HG02642 (cell line): ENCODE data around the gene OR5B17.
"Not testable (repeated sequence)": the region's sequence is repeated elsewhere in the genome, so short reads cannot be mapped to it uniquely, and the experiment has no call there.

ENCODE experiments used
- ATAC-seq: cut with Tn5 transposase; IDR thresholded peaks from one replicate; pipeline ENCODE4 v1.9.1; 2021; ENCODE audit warnings: mild to moderate bottlenecking; ENCODE audit not compliant: unreplicated experiment, poor library complexity

The OR5B17 gene

DNA sequence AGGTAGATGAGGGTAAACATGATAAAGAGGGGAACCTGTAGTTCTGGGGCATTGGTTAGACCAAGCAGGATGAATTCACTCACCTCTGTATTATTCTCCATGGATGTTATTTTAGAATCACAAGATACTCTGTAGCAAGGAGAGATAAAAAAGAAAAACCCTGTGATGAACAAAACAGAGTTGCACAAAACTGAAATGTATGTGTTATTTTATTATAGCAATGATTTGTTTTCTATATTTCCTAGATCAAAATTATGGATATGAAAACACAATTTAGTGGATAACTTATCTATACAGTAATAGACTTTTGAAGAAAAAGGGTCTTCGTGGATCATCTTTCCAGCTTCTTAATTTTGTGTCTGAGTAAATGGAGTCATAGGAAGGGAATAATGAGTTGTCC, at the start of gene OR5B17:
OR5B17 (minus strand) TSS at position 101 of the 400 bp plus-strand sequence; CDS start at position 101, 0 bp downstream.
- ATAC-seq = no peak

DNA sequence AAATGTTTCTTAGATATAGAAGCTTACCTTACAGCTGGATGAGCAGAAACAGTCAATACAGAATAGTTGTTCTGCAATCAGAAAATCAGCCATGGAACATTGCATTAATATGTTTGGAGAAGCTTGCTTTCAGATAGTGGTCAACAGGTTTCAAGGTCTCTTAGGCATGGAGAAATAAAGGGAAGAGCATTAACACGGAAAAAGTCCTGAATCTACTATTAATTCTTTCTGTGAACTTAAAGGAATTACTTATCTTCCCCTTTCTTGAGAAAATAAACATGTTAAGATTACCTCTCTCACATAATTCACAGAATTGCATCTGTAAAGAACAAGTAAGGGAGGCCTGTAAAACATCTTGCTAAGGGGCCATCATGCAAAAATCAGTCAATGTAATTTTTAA, 47.9 kb upstream of the OR5B17 start, which contains the start of gene OR5B3:
OR5B3 (minus strand) TSS at position 101 of the 400 bp plus-strand sequence. CDS start 3,465 bp downstream, outside the sequence.
- ATAC-seq = no peak

DNA sequence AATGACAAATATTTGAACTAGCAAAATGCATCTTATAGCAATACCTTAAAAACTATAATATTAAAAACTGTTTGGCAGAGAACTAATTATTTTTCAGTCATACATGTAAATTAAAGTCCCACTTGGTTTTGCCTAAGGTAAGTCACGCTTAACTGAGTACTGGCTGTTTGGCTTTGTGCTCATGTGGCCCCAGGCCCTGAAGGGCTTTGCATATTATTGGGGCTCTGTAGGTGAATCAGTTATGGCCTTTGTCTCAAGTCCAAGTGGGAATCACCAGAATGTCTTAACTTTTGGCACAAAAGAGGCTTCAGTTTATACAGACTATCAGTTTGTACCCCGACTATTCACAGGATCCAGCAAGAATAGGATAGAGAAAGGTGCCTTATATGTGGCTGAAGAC, 40.8 kb upstream of the OR5B17 start:
- not testable (repeated sequence) for ATAC-seq

DNA sequence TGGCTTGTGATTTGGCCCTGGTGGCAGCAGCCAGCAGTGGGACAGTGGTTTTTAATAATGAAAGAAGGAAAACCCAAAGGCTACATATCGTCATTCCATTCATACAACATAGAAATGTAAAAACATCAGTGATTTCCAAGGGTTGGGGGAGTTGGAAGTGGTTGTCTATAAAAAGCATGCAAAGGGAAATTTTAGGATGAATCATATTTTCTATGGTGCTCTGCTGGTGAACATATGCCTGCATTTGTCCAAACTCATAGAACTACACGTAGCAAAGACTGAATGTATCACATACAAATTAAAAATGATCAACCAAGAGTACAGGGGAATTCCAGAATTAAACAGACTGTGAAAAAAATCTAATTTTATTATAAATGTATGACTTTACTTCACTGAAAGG, 36.7 kb upstream of the OR5B17 start:
- ATAC-seq = no peak

DNA sequence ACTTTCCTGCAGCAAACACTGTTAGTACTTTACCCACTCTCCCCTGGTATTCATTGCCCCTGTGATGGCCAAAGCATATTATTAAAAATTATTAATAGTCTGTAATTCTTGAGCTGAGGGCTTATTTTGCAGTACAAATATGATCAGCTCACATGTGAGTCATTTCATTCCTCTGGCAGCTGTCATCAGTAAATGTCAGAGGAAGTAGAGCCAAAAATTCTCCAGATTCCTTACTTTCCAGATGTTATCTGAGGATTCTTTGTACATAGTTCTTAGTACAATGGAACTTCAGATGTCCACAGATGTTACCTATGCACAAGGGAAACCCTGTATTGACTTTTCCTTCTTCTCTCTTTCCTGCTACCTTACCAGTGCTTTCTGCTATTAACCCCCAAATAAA, 35.3 kb upstream of the OR5B17 start:
- no peak for ATAC-seq

DNA sequence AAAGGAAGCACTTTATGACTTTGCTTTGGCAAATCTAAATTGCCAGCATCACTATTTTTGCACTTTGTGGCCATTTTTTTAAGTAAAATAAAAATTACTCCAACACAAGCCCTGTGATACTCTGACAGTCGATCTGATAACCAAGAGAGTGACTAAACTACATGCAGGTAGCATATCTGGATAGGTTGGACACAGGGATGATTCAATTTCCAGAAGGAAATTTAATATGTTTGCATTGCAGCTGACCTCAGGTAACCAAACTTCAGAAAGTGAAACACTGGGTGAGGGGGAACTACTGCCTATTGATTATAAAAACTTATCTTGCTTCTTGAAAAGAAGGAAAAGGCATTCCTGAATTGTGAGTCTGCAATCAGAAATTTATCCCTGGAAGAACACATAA, 33.9 kb upstream of the OR5B17 start:
- ATAC-seq = no peak

DNA sequence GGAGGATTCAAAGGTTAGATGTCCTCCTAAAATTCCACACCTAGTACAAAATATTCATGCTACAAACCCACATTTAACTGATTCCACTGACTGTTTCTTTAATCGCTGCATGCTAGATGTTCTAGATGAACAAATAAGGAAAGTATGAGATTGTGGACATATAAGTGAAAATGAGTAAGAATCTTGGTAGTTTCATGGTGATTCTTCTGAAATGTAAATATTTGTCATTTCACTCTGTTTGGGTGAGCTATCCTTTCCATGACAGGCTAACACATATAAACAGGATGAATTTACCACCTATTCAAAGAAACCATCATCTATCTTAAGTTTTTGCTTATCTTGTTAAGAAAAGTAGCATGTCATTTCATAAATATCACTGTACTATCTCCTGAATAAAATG, 33.0 kb upstream of the OR5B17 start:
- no peak for ATAC-seq

DNA sequence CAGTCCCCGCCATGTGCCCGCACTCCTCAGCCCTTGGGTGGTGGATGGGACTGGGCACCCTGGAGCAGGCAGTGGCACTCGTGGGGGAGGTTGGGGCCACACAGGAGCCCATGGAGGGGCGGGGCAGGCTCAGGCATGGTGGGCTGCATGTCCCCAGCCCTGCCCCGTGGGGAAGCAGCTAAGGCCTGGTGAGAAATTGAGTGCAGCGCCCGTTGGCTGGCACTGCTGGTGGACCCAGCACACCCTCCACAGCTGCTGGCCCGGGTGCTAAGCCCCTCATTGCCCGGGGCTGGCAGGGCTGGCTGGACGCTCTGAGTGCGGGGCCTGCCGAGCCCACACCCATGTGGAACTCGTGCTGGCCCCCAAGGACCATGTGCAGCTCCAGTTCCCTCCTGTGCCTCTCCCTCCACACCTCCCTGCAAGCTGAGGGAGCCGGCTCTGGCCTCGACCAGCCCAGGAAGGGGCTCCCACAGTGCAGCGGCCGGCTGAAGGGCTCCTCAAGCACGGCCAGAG, 31.7 kb upstream of the OR5B17 start:
- no peak for ATAC-seq

DNA sequence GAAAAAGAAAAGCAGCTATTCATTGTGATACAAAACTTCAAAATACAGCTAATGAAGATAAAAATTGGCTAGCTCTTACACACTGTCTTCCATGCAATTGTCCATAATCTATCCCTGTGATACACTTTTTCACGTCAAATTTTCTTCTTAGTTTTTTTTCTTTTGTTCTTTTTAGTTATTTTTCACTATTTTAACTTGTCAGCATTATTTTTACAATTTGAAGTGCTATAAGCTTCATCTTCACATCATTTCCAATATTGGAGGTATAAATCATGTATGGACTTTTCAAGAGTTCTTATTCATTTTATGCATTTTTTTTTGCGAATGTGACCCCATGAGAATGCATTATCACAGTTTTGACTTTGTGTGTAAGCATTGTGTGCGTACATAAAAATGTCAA, 4.1 kb downstream of the OR5B17 start:
- ATAC-seq = no peak

DNA sequence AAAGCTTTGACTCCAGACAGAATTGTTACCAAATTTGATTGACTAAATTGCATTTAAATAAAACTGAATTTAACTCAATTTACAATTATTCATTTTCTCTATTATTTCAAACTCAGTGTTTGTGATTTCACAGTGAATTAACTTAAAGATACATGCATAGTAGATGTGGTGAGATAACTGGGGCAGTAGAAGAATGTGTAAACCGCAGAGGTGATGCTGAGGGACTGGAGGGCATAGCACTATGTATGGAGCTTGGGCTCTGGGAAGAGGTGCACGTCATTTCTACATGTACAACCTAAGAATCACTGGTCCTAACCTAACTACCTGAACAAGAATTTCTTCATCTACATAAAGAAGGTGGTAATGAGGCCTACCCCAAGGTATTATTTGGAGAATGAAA, 13.7 kb downstream of the OR5B17 start:
- no peak for ATAC-seq

DNA sequence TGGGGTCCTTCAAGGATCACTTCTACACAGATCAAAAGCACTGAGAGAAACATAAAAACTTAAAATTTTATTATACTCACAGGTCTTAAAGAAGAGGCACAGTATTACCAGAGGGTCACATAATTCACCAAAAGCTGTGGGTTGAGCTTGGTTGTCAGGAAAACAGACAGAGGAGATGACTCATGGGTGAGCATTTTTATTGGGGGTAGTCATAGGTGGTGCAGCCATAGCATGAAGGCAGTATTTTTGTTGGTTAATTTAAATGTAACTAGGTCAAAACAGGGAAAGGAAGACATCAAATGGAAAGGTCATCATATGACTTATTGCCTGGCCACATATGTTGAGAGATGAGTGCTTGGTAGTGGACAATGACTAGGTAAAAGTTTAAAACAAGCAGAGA, 24.2 kb downstream of the OR5B17 start:
- no peak for ATAC-seq

DNA sequence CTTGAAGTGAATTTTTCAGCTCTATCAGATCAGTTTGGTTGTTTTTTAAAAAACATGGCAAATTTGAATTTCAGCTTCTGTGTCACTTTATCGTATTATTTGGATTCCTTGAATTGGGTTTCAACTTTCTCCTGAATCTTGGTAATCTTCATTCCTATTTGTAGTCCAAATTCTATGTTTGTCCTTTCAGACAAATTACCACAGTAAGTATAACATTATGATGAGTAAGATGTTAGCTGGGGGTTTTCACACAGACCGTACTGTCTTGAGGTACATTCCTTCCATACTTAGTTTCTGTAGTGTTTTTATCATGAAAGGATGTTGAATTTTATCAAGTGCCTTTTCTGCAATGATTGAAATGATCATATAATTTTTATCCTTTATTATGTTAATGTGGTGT, 28.0 kb downstream of the OR5B17 start:
- no peak for ATAC-seq

DNA sequence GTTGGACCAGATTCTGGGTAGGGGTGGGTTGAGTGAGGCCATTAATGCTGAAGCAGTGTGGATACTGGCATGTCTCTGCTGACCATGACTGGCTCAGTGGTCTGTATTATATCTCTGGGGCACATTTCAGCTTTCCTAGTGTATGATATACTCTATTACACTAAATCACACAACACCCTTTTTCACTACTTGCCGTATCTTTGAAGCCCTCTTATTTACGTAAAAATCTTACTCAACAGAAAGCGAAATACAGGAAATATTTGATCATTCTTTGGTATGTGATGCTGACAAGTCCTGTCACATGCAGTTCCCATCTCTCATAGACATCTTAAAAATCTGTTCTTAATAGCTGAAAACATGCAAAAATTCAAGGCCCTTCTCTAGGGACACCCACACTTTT, 40.3 kb downstream of the OR5B17 start:
- no peak for ATAC-seq

DNA sequence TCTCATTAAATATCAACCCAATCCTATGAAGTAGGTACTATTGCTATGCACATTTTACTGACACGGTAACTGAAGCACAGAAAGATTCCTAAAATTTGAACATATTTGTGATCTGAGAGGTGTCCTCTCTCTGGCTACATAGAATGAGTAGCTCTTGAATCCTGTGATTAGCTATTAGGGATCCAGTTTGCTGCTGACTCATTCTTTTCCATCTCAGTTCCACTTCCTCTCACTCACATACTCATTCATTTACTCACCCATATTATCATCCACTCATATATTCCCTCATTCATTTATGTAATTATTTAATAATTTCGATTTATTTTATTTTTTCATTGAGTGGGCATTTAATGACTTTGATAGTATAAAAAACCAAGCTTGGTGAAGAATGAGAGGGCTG, 42.7 kb downstream of the OR5B17 start:
- ATAC-seq = no peak
